H1 (cell line): Measurements from ENCODE around the gene NRM. TPM values are rescaled to one million over a fixed set of nuclear protein-coding genes. Genes with fewer than 3 reads are reported as not detected.

Experiments
- CHD1 ChIP-seq: IDR thresholded peaks from 2 replicates; pipeline ENCODE4 v1.6.1; 2012; ENCODE audit warnings: low read depth, low read length, improper control_type of control experiment
- CREB1 ChIP-seq: IDR thresholded peaks from 2 replicates; pipeline ENCODE4 v1.6.1; 2012; ENCODE audit warnings: inconsistent platforms
- GABPA ChIP-seq: IDR thresholded peaks from 2 replicates; pipeline ENCODE4 v1.6.1; 2011; ENCODE audit warnings: mild to moderate bottlenecking, low read length, moderate library complexity, borderline replicate concordance; ENCODE audit not compliant: insufficient read depth
- GTF2F1 ChIP-seq: IDR thresholded peaks from 2 replicates; pipeline ENCODE4 v1.6.1; 2012; ENCODE audit warnings: low read depth, low read length, improper control_type of control experiment, borderline replicate concordance
- KDM4A ChIP-seq: IDR thresholded peaks from one replicate; pipeline ENCODE4 v1.7.1; 2012; ENCODE audit warnings: low read depth, mild to moderate bottlenecking, moderate library complexity, low read length, inconsistent platforms; ENCODE audit not compliant: severe bottlenecking
- MAFK ChIP-seq: IDR thresholded peaks from 2 replicates; pipeline ENCODE4 v1.6.1; 2012; ENCODE audit warnings: low read depth, mild to moderate bottlenecking, improper control_type of control experiment, low read length
- NANOG ChIP-seq: IDR thresholded peaks from 2 replicates; pipeline ENCODE4 v1.6.1; 2011; ENCODE audit warnings: low read length, low read depth, mild to moderate bottlenecking, inconsistent platforms; ENCODE audit not compliant: insufficient read depth, poor library complexity, severe bottlenecking
- PHF8 ChIP-seq: fragments of 200-600 bp; sonication (generic); conservative IDR thresholded peaks from 2 replicates; pipeline ENCODE4 v1.7.1; 2012; ENCODE audit warnings: low read depth, mild to moderate bottlenecking, inconsistent platforms, low read length, moderate library complexity
- RAD21 ChIP-seq, 2 experiments: IDR thresholded peaks in 1 of 2; conservative IDR thresholded peaks in 1 of 2; 2 replicates each; pipeline ENCODE4 v1.6.1; 2011; ENCODE audit warnings: low read depth in 2 of 2, low read length in 2 of 2, improper control_type of control experiment in 1 of 2, inconsistent platforms in 1 of 2, mild to moderate bottlenecking in 1 of 2, moderate library complexity in 1 of 2
- RXRA ChIP-seq: IDR thresholded peaks from 2 replicates; pipeline ENCODE4 v1.6.1; 2011; ENCODE audit warnings: low read depth, mild to moderate bottlenecking, low read length, moderate library complexity; ENCODE audit not compliant: insufficient read depth
- SAP30 ChIP-seq: fragments of 300-600 bp; sonication (generic); IDR thresholded peaks from 2 replicates; pipeline ENCODE4 v1.7.1; 2012; ENCODE audit warnings: low read length, moderate library complexity, mild to moderate bottlenecking, inconsistent platforms; ENCODE audit not compliant: insufficient read depth, insufficient replicate concordance
- SIRT6 ChIP-seq: IDR thresholded peaks from one replicate; pipeline ENCODE4 v1.7.1; 2012; ENCODE audit warnings: low read length, inconsistent platforms
- SP2 ChIP-seq: IDR thresholded peaks from 2 replicates; pipeline ENCODE4 v1.6.1; 2012; ENCODE audit warnings: mild to moderate bottlenecking, low read length, inconsistent platforms
- SUZ12 ChIP-seq: fragments of 200-600 bp; sonication (generic); IDR thresholded peaks from 2 replicates; pipeline ENCODE4 v1.6.1; 2012; ENCODE audit warnings: mild to moderate bottlenecking, inconsistent platforms, low read length, moderate library complexity, mixed read lengths
- TAF1 ChIP-seq: IDR thresholded peaks from 2 replicates; pipeline ENCODE4 v1.6.1; 2011; ENCODE audit warnings: mild to moderate bottlenecking, low read depth, low read length
- TAF7 ChIP-seq: optimal IDR thresholded peaks from 2 replicates; pipeline ENCODE3; 2011; ENCODE audit warnings: low read depth, mild to moderate bottlenecking, inconsistent platforms, low read length, moderate library complexity, borderline replicate concordance
- TEAD4 ChIP-seq: IDR thresholded peaks from 2 replicates; pipeline ENCODE4 v1.6.1; 2012; ENCODE audit warnings: low read depth, low read length, inconsistent platforms, mixed read lengths
- YY1 ChIP-seq: IDR thresholded peaks from 2 replicates; pipeline ENCODE4 v1.6.1; 2011; ENCODE audit warnings: low read depth, mild to moderate bottlenecking, low read length
- polyA plus RNA-seq, 7 experiments: library from polyadenylated mRNA; depleted of rRNA in 3 of 7; stranded (reverse) in 5 of 7; unstranded in 2 of 7; fragments of >200 nt in 5 of 7; fragments of 200-250 nt in 2 of 7; gene quantifications; 1 replicate in 5 of 7; 2 replicates in 1 of 7; 4 replicates in 1 of 7; pipeline versions ENCODE4 v1.2.1 to v1.2.3, GENCODE V29; 2011 to 2013; ENCODE audit warnings: missing spikeins in 2 of 7, mixed read lengths in 2 of 7
- total RNA-seq: library from RNA; stranded (reverse); fragmentation: NEBNext Ultra II Directional; extraction: Animal tissue kit (Norgen Biotek cat#: 25700); gene quantifications from 2 replicates; pipeline ENCODE4 v1.2.1, GENCODE V29; 2021
- TF ChIP-seq, protein P1 (sequence below), 3 experiments: IDR thresholded peaks; 1 replicate in 2 of 3; 2 replicates in 1 of 3; pipeline versions ENCODE4 v1.5.1 to v1.6.1; 2011; ENCODE audit warnings: low read length in 3 of 3, mild to moderate bottlenecking in 3 of 3, inconsistent platforms in 2 of 3, low read depth in 1 of 3, moderate library complexity in 1 of 3; ENCODE audit not compliant: insufficient read depth in 1 of 3; ENCODE audit errors: control extremely low read depth in 1 of 3
- TF ChIP-seq, protein P2 (sequence below): IDR thresholded peaks from 2 replicates; pipeline ENCODE4 v1.6.1; 2012; ENCODE audit warnings: inconsistent platforms

Gene NRM
- total and polyA plus RNA-seq, 2 of the 8 experiments (the other 6 are each of a cell fraction or from before 2014, with no cell fraction given): 27.3 to 50.4 TPM

DNA sequence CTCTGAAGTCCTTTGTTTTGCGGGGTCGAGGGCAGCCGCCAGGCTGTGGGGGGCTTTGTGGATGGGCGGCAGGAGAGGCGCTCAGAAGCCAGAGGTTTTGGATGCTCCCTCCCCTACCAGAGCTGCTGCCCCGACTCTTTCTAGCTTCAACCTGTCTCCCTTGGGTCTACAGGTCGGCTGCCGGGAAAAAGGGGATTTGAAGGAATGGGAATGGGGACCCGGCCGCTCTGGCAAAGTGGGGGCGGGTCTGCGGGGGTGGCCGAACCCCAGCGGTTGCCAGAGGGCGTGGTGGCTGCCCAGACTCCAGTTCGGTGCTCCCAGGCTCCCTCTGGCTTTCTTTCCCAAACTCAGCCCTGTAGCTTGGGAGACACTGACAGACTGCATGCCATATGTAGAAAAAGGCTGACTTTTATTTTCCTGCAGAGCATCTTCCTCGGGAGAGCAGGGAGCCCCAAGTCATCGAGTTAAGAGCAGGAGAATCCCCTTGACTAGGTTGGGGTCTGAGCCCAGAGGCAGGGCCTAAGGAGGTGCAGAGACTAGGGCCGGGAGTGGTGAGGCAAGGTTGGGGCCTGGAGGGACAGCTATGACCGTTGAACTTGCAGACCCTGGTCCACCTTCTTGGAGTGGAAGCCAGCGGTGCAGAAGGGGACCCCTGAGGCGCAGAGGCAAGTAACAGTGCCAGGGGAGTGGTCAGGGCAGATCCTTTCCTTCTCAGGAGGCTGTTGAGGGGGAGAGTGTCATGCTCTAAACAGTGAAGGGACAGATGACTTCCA lies 2.9 kb downstream of the NRM start (continued):
- TF ChIP-seq, protein P1, sequence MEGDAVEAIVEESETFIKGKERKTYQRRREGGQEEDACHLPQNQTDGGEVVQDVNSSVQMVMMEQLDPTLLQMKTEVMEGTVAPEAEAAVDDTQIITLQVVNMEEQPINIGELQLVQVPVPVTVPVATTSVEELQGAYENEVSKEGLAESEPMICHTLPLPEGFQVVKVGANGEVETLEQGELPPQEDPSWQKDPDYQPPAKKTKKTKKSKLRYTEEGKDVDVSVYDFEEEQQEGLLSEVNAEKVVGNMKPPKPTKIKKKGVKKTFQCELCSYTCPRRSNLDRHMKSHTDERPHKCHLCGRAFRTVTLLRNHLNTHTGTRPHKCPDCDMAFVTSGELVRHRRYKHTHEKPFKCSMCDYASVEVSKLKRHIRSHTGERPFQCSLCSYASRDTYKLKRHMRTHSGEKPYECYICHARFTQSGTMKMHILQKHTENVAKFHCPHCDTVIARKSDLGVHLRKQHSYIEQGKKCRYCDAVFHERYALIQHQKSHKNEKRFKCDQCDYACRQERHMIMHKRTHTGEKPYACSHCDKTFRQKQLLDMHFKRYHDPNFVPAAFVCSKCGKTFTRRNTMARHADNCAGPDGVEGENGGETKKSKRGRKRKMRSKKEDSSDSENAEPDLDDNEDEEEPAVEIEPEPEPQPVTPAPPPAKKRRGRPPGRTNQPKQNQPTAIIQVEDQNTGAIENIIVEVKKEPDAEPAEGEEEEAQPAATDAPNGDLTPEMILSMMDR (IDR thresholded peaks at IDR 0.05; ENCODE audit: control extremely low read depth in 1 of 3, insufficient read depth in 1 of 3, low read depth in 1 of 3, low read length in 3 of 3): peak in 1 of 3 experiments; percentile 23; a peak in 1 of 4 replicates
- TF ChIP-seq PHF8 (0 out of 2 replicates have a peak, but pooled peaks have one; percentile 33), MAFK (no peak), SUZ12 (no peak), SAP30 (peak; percentile 68), SIRT6 (no peak), TAF7 (no peak), NANOG (no peak), RXRA (no peak), RAD21 (IDR thresholded peaks at IDR 0.05 in 1 of 2, conservative IDR thresholded peaks at IDR 0.05 in 1 of 2; ENCODE audit: low read depth in 2 of 2, low read length in 2 of 2) (no peak), KDM4A (peak; percentile 52), TEAD4 (no peak), TAF1 (no peak), CHD1 (no peak), SP2 (no peak), YY1 (no peak), GTF2F1 (no peak), CREB1 (no peak), GABPA (no peak)
- TF ChIP-seq, protein P2, sequence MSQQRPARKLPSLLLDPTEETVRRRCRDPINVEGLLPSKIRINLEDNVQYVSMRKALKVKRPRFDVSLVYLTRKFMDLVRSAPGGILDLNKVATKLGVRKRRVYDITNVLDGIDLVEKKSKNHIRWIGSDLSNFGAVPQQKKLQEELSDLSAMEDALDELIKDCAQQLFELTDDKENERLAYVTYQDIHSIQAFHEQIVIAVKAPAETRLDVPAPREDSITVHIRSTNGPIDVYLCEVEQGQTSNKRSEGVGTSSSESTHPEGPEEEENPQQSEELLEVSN: no peak
